ENCODE results near the gene SPATA31D3. TPM values are rescaled to one million over a fixed set of nuclear protein-coding genes. Genes with fewer than 3 reads are reported as not detected.
A peak's percentile ranks its signal among the peaks of the same experiment; 100 is the strongest.

The SPATA31D3 gene
- total and polyA plus RNA-seq, 4 donors, result 0.02 TPM; not detected in 3

GRCh38 chr9:81953096-81953495, 9.8 kb downstream of the SPATA31D3 start:
- Histone ChIP-seq H3K4me1 (ENCODE audit: control insufficient read depth in 5 of 5, insufficient read depth in 5 of 5, low read length in 5 of 5) (no peaks in the 10 kb centered on the region), H3K4me3 (no peak overlapping the region), H3K9me3 (ENCODE audit: control insufficient read depth in 4 of 4, insufficient read depth in 3 of 4, low read length in 3 of 4) (peaks cover 0 to 9% (median 6%) of the 10 kb centered on the region in 4 donors), H3K36me3 (ENCODE audit: control insufficient read depth in 4 of 4, insufficient read depth in 4 of 4, low read length in 4 of 4) (no peaks in the 10 kb centered on the region), H3K27ac (ENCODE audit: low read depth in 1 of 2, low read length in 1 of 2) (no peak overlapping the region), H3K9ac (ENCODE audit: insufficient read depth in 1 of 2, low read length in 2 of 2) (no peak overlapping the region), H3K27me3 (ENCODE audit: control insufficient read depth in 3 of 3, insufficient read depth in 3 of 3, low read length in 2 of 3) (no peaks in the 10 kb centered on the region)
- TF ChIP-seq CTCF (IDR thresholded peaks at IDR 0.05; ENCODE audit: control extremely low read depth, extremely low read depth), result no peak
- peak in 2 of 3 donors; percentile 61 to 66 for DNase-seq
- ATAC-seq (ENCODE audit: insufficient read depth, low FRiP score), result no peak
- WGBS, 2 donors, result 83 to 94% methylated on average over 1 of the region's 1 CpG

- no peaks in the 10 kb centered on the region for H3K27me3 ChIP-seq (ENCODE audit: control insufficient read depth in 3 of 3, insufficient read depth in 3 of 3, low read length in 2 of 3)
- ATAC-seq (ENCODE audit: insufficient read depth, low FRiP score) (no peak), DNase-seq (no peak)
- H3K4me1 ChIP-seq (ENCODE audit: control insufficient read depth in 5 of 5, insufficient read depth in 5 of 5, low read length in 5 of 5), result no peaks in the 10 kb centered on the region
- no peak overlapping the region for H3K4me3 ChIP-seq
- no peaks in the 10 kb centered on the region for H3K36me3 ChIP-seq (ENCODE audit: control insufficient read depth in 4 of 4, insufficient read depth in 4 of 4, low read length in 4 of 4)
- no peak overlapping the region for H3K9ac ChIP-seq (ENCODE audit: insufficient read depth in 1 of 2, low read length in 2 of 2)
- H3K9me3 ChIP-seq (ENCODE audit: control insufficient read depth in 4 of 4, insufficient read depth in 3 of 4, low read length in 3 of 4), result peaks cover 0 to 7% (median 6%) of the 10 kb centered on the region in 4 donors
- H3K27ac ChIP-seq (ENCODE audit: low read depth in 1 of 2, low read length in 1 of 2), result no peak overlapping the region
- no peak for TF ChIP-seq CTCF (IDR thresholded peaks at IDR 0.05; ENCODE audit: control extremely low read depth, extremely low read depth)
Observed at GRCh38 chr9:81955625-81956024, 12.3 kb downstream of the SPATA31D3 start.

GRCh38 chr9:81964218-81965171, 21.2 kb downstream of the SPATA31D3 start:
- TF ChIP-seq CTCF (IDR thresholded peaks at IDR 0.05; ENCODE audit: control extremely low read depth, extremely low read depth), result no peak
- 74 to 80% methylated on average over 6 of the region's 6 CpGs for WGBS, 2 donors

More at GRCh38 chr9:81964218-81965171, 21.2 kb downstream of the SPATA31D3 start:
- no peak overlapping the region for H3K27ac ChIP-seq (ENCODE audit: low read depth in 1 of 2, low read length in 1 of 2)
- ATAC-seq (ENCODE audit: insufficient read depth, low FRiP score) (no peak), DNase-seq (peak in 2 of 3 donors; percentile 12 to 25)
- H3K4me3 ChIP-seq, result no peak overlapping the region
- H3K9me3 ChIP-seq (ENCODE audit: control insufficient read depth in 4 of 4, insufficient read depth in 3 of 4, low read length in 3 of 4), result peaks cover 0 to 3% (median under 1%) of the 10 kb centered on the region in 4 donors
- H3K9ac ChIP-seq (ENCODE audit: insufficient read depth in 1 of 2, low read length in 2 of 2), result no peak overlapping the region
- H3K36me3 ChIP-seq (ENCODE audit: control insufficient read depth in 4 of 4, insufficient read depth in 4 of 4, low read length in 4 of 4), result no peaks in the 10 kb centered on the region
- H3K4me1 ChIP-seq (ENCODE audit: control insufficient read depth in 5 of 5, insufficient read depth in 5 of 5, low read length in 5 of 5), result no peaks in the 10 kb centered on the region
- H3K27me3 ChIP-seq (ENCODE audit: control insufficient read depth in 3 of 3, insufficient read depth in 3 of 3, low read length in 2 of 3), result no peaks in the 10 kb centered on the region

Measured in lung (tissue), 12 donors.